Naive thymus-derived CD4-positive, alpha-beta T cell (primary cell): ENCODE results near the gene TTLL5. TPM values are rescaled to one million over a fixed set of nuclear protein-coding genes. Genes with fewer than 3 reads are reported as not detected.
A peak's percentile ranks its signal among the peaks of the same experiment; 100 is the strongest.
"Not testable (repeated sequence)": the region's sequence is repeated elsewhere in the genome, so short reads cannot be mapped to it uniquely, and the experiment has no call there.

Experiments used
- ATAC-seq: fragments of 150-1000 bp; cut with Tn5 transposase; 2 replicates; pipeline ENCODE4 v1.10.0; 2021; ENCODE audit warnings: mild to moderate bottlenecking, moderate library complexity
- CTCF ChIA-PET: fragments of 350-600 bp; sonication (Branson Sonifier 250); formaldehyde crosslinking; loops from one replicate; lab custom pipeline; 2021; ENCODE audit warnings: antibody characterized with exemption; lab: Charles Lee
- POLR2A ChIA-PET: fragments of 350-600 bp; sonication (Branson Sonifier 250); formaldehyde crosslinking; loops from one replicate; lab custom pipeline; 2021; ENCODE audit warnings: antibody characterized with exemption, inconsistent platforms; lab: Charles Lee
- DNase-seq, 9 donors: peaks; one replicate each; pipeline versions ENCODE4 v3.0.0 to v3.0.0-alpha.2; 2020 to 2022; ENCODE audit warnings: mixed read lengths in 1 of 9
- H3K27ac ChIP-seq: one replicate; pipeline ENCODE4 v1.7.0; 2013; ENCODE audit warnings: mild to moderate bottlenecking, low read depth, low read length, moderate library complexity
- H3K27me3 ChIP-seq, 2 donors: one replicate each; pipeline ENCODE4 v1.7.0; 2013; ENCODE audit warnings: low read length in 2 of 2, mild to moderate bottlenecking in 2 of 2, moderate library complexity in 2 of 2; ENCODE audit not compliant: control insufficient read depth in 2 of 2, insufficient read depth in 2 of 2
- H3K36me3 ChIP-seq, 3 experiments: 1 replicate in 2 of 3; 2 replicates in 1 of 3; pipeline ENCODE4 v1.7.0; 2013; ENCODE audit warnings: low read length in 3 of 3, mild to moderate bottlenecking in 3 of 3, moderate library complexity in 1 of 3; ENCODE audit not compliant: insufficient read depth in 3 of 3, control insufficient read depth in 2 of 3
- H3K4me1 ChIP-seq, 2 donors: one replicate each; pipeline ENCODE4 v1.7.0; 2013; ENCODE audit warnings: low read length in 2 of 2, mild to moderate bottlenecking in 2 of 2, moderate library complexity in 1 of 2; ENCODE audit not compliant: control insufficient read depth in 2 of 2, insufficient read depth in 2 of 2
- H3K4me3 ChIP-seq: 2 replicates; pipeline ENCODE4 v1.7.0; 2013; ENCODE audit warnings: mild to moderate bottlenecking, low read length
- H3K9me3 ChIP-seq, 3 experiments: 1 replicate in 2 of 3; 2 replicates in 1 of 3; pipeline ENCODE4 v1.7.0; 2013; ENCODE audit warnings: low read length in 3 of 3; ENCODE audit not compliant: control insufficient read depth in 2 of 3
- H3K27ac Mint-ChIP-seq, 9 donors: one replicate each; pipeline ENCODE4 v1.8.0; 2020 to 2022; ENCODE audit warnings: mixed read lengths in 9 of 9, mild to moderate bottlenecking in 8 of 9, moderate library complexity in 5 of 9, inconsistent platforms in 2 of 9
- H3K27me3 Mint-ChIP-seq, 5 donors: one replicate each; pipeline ENCODE4 v1.8.0; 2021 to 2022; ENCODE audit warnings: mixed read lengths in 5 of 5, mild to moderate bottlenecking in 1 of 5
- H3K36me3 Mint-ChIP-seq, 5 donors: one replicate each; pipeline ENCODE4 v1.8.0; 2020 to 2022; ENCODE audit warnings: mixed read lengths in 5 of 5, mild to moderate bottlenecking in 3 of 5, inconsistent platforms in 1 of 5
- H3K4me1 Mint-ChIP-seq, 7 donors: one replicate each; pipeline ENCODE4 v1.8.0; 2020 to 2022; ENCODE audit warnings: mixed read lengths in 7 of 7, mild to moderate bottlenecking in 3 of 7, inconsistent platforms in 1 of 7
- H3K4me3 Mint-ChIP-seq, 10 donors: one replicate each; pipeline ENCODE4 v1.8.0; 2020 to 2022; ENCODE audit warnings: mild to moderate bottlenecking in 10 of 10, mixed read lengths in 10 of 10, moderate library complexity in 6 of 10, inconsistent platforms in 2 of 10
- H3K9me3 Mint-ChIP-seq, 11 donors: one replicate each; pipeline ENCODE4 v1.8.0; 2020 to 2022; ENCODE audit warnings: mixed read lengths in 11 of 11, mild to moderate bottlenecking in 4 of 11, inconsistent platforms in 1 of 11, moderate library complexity in 1 of 11
- intact Hi-C, 2 donors: fragments of 100-400 bp; cut with micrococcal nuclease; formaldehyde crosslinking; loops; one replicate each; pipeline ENCODE4 v1.15.1; 2023
- polyA plus RNA-seq, 2 donors: library from polyadenylated mRNA; unstranded; fragments of 300-500 nt; fragmentation: Illumina TruSeq; gene quantifications; one replicate each; pipeline ENCODE4 v1.2.3, GENCODE V29; 2021
- total RNA-seq, 6 experiments: library from RNA in 5 of 6; stranded (reverse) in 5 of 6; gene quantifications; 1 replicate in 5 of 6; 2 replicates in 1 of 6; pipeline ENCODE4 v1.2.3 and lab custom pipeline; 2021 to 2026

The TTLL5 gene
- total and polyA plus RNA-seq, 7 experiments from 2014 or later = 7.8 to 31.4 (median 21.5) TPM

DNA sequence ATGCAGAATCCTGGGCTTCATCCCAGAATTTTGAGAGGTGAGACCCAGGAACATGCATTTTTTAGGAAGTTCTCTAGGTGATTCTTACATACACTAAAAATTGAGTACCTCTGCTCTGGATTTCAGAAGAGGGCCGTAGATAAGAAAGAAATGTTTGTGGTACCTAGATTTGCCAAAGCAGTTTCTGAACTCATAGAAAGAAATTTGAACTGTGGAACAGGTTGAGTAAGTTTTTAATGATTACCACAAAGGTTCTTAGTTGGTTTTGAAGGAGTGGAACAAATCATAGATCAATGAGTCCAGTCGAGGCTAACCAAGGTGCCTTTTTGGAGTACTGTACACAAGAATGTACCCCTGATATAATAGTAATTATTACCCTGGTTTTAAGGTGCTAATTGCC, 24.9 kb downstream of the TTLL5 start:
- intact Hi-C loops = no loop called here
- CTCF ChIA-PET = interaction anchor here (0.5 kb wide), 1 partner anchor 995 kb away, joined by 4 read pairs; no protein-coding TSS in a partner anchor
- H3K27ac Mint-ChIP-seq = no peak overlapping the region
- H3K4me1 Mint-ChIP-seq = no peaks in the 10 kb centered on the region
- no peaks in the 10 kb centered on the region for H3K9me3 Mint-ChIP-seq
- POLR2A ChIA-PET = no interaction called here
- H3K27me3 Mint-ChIP-seq = no peaks in the 10 kb centered on the region
- Histone ChIP-seq H3K27me3 (no peaks in the 10 kb centered on the region), H3K9me3 (no peaks in the 10 kb centered on the region), H3K4me1 (no peaks in the 10 kb centered on the region), H3K36me3 (peaks cover 0 to 28% (median 0%) of the 10 kb centered on the region in 3 experiments), H3K4me3 (no peak overlapping the region), H3K27ac (no peak overlapping the region)
- DNase-seq = no peak
- peaks cover 11 to 62% (median 33%) of the 10 kb centered on the region in 5 donors for H3K36me3 Mint-ChIP-seq
- no peak for ATAC-seq
- no peak overlapping the region for H3K4me3 Mint-ChIP-seq

DNA sequence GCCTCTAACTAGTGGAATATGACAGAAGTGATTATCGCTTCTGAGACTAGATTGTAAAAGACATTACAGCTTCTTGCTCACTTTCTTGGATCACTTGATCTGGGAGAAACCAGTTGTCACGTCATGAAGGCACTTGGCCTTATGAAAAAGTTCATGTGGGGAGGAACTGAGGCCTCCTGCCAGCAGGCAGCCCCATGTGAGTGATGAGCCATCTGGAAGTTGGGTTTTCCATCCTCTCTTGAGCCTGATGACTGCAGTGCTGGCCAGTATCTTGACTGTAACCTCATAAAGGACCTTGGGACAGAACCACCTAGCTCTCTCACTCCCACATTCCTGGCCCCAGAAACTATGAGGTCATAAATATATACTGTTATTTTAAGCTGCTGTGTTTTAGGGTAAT, 28.0 kb downstream of the TTLL5 start:
- no peak overlapping the region for H3K27ac ChIP-seq
- Mint-ChIP-seq H3K36me3 (peaks cover 16 to 67% (median 42%) of the 10 kb centered on the region in 5 donors), H3K9me3 (peaks cover 0 to 8% (median 0%) of the 10 kb centered on the region in 11 donors), H3K4me1 (no peaks in the 10 kb centered on the region), H3K4me3 (no peak overlapping the region), H3K27me3 (no peaks in the 10 kb centered on the region), H3K27ac (no peak overlapping the region)
- no peaks in the 10 kb centered on the region for H3K27me3 ChIP-seq
- DNase-seq (no peak), ATAC-seq (no peak)
- H3K36me3 ChIP-seq = peaks cover 0 to 36% (median 0%) of the 10 kb centered on the region in 3 experiments
- POLR2A ChIA-PET = interaction anchor here (0.5 to 0.7 kb wide), 2 partner anchors 287 to 376 kb away, joined by 3 read pairs; no protein-coding TSS in a partner anchor
- H3K4me1 ChIP-seq = no peaks in the 10 kb centered on the region
- intact Hi-C loops = no loop called here
- H3K4me3 ChIP-seq = no peak overlapping the region
- no peaks in the 10 kb centered on the region for H3K9me3 ChIP-seq
- CTCF ChIA-PET = no interaction called here

DNA sequence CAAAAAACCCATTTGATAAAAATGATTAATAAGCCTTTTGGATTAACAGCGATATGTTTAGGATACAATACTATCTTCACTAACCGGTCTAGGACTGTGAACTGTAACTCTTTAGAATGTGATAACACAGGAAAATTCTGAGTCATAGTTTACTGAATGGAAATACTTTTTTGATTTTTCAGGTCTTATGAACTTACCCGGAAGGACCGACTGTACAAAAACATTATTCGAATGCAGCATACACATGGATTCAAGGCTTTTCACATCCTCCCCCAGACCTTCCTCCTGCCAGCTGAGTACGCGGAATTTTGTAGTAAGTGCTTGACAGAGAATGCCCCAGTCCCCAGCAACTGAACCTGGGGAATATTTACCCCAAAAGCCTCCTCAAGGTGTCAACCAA, 29.0 kb downstream of the TTLL5 start:
- Histone ChIP-seq H3K9me3 (no peaks in the 10 kb centered on the region), H3K4me3 (no peak overlapping the region), H3K4me1 (no peaks in the 10 kb centered on the region), H3K36me3 (peaks cover 0 to 37% (median 0%) of the 10 kb centered on the region in 3 experiments), H3K27me3 (no peaks in the 10 kb centered on the region), H3K27ac (no peak overlapping the region)
- no peaks in the 10 kb centered on the region for H3K4me1 Mint-ChIP-seq
- DNase-seq = no peak
- H3K4me3 Mint-ChIP-seq = no peak overlapping the region
- intact Hi-C loops = no loop called here
- CTCF ChIA-PET = no interaction called here
- peaks cover 0 to 15% (median 5%) of the 10 kb centered on the region in 11 donors for H3K9me3 Mint-ChIP-seq
- H3K27ac Mint-ChIP-seq = peak overlapping the region in 1 of 9 donors; percentile 43
- no peak for ATAC-seq
- peaks cover 16 to 68% (median 43%) of the 10 kb centered on the region in 5 donors for H3K36me3 Mint-ChIP-seq
- no peaks in the 10 kb centered on the region for H3K27me3 Mint-ChIP-seq
- POLR2A ChIA-PET = no interaction called here

DNA sequence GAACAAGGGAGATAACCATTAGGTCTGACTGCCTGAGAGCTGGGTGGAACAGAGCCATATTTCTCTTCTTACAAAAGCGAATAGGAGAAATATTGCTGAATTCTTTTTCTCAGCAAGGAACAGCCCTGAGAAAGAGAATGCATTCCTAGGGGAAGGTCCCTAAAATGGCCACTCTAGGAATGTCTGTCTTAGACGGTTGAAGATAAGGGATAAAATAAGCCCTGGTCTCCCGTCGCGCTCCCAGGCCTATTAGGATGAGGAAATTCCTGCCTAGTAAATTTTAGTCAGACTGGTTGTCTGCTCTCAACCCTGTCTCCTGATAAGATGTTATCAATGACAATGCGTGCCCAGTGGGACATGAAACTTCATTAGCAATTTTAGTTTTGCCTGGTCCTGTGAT, 34.0 kb downstream of the TTLL5 start:
- H3K4me3 Mint-ChIP-seq, H3K4me1 Mint-ChIP-seq, H3K9me3 ChIP-seq, H3K27ac Mint-ChIP-seq, H3K27ac ChIP-seq, intact Hi-C loops, H3K27me3 ChIP-seq, CTCF ChIA-PET, POLR2A ChIA-PET, H3K4me3 ChIP-seq, ATAC-seq, H3K27me3 Mint-ChIP-seq, DNase-seq, H3K4me1 ChIP-seq: not testable (repeated sequence)
- H3K9me3 Mint-ChIP-seq = peaks cover 0 to 19% (median 6%) of the 10 kb centered on the region in 11 donors
- peaks cover 21 to 83% (median 57%) of the 10 kb centered on the region in 5 donors for H3K36me3 Mint-ChIP-seq
- H3K36me3 ChIP-seq = peaks cover 0 to 37% (median 0%) of the 10 kb centered on the region in 3 experiments

DNA sequence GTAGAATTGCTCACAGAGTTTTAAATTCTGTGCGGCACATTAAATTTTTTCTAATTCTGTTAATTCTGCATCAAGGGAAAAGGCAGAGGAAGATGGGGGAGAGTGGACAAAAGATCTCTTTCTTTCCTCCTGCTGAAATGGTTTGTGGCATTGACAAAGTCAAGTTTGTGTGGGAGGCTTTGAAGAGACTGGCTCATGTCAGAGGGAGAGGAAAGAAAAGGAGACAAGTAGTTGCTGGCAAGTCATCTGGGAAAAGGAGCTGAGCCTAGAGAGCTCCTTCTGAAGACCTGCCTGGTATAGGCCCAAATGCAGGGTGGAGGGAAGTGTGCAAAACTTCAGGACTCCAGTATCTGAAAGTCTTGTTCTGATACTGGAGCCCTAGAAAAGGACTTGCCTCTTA, 36.3 kb downstream of the TTLL5 start:
- CTCF ChIA-PET = no interaction called here
- Mint-ChIP-seq H3K27me3 (no peaks in the 10 kb centered on the region), H3K27ac (no peak overlapping the region), H3K4me3 (no peak overlapping the region), H3K4me1 (no peaks in the 10 kb centered on the region), H3K36me3 (peaks cover 13 to 82% (median 61%) of the 10 kb centered on the region in 5 donors), H3K9me3 (peaks cover 0 to 19% (median 6%) of the 10 kb centered on the region in 11 donors)
- Histone ChIP-seq H3K4me3 (no peak overlapping the region), H3K27ac (no peak overlapping the region), H3K36me3 (peaks cover 0 to 35% (median 0%) of the 10 kb centered on the region in 3 experiments), H3K27me3 (no peaks in the 10 kb centered on the region), H3K4me1 (no peaks in the 10 kb centered on the region), H3K9me3 (no peaks in the 10 kb centered on the region)
- DNase-seq (no peak), ATAC-seq (no peak)
- intact Hi-C loops = no loop called here
- POLR2A ChIA-PET = no interaction called here

DNA sequence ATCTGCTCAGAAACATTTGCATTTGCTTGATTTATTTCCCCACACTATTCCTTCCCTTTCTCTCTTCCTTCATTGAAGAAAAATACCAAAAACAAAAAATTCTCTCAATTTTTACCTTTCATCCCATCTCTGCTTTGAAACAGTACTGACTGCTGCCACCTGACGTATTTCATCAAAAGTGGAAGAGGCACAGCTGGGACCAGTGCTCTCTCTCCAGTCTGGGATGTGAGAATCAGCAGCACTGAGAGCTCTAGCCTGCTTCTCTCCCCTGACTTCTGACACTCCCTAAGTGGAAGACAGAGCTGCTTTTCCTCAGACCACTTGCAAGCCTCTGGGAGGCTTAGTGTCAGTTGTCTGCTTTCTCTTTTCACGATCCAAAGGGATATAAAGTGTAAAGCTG, 36.9 kb downstream of the TTLL5 start:
- intact Hi-C loops = no loop called here
- Histone ChIP-seq H3K27me3 (no peaks in the 10 kb centered on the region), H3K36me3 (peaks cover 0 to 31% (median 0%) of the 10 kb centered on the region in 3 experiments), H3K4me1 (no peaks in the 10 kb centered on the region), H3K27ac (no peak overlapping the region), H3K9me3 (no peaks in the 10 kb centered on the region), H3K4me3 (no peak overlapping the region)
- Mint-ChIP-seq H3K9me3 (peaks cover 0 to 18% (median 5%) of the 10 kb centered on the region in 11 donors), H3K27me3 (no peaks in the 10 kb centered on the region), H3K27ac (peak overlapping the region in 1 of 9 donors; percentile 22), H3K4me1 (no peaks in the 10 kb centered on the region), H3K36me3 (peaks cover 13 to 81% (median 55%) of the 10 kb centered on the region in 5 donors), H3K4me3 (no peak overlapping the region)
- DNase-seq (no peak), ATAC-seq (no peak)
- ChIA-PET POLR2A (no interaction called here), CTCF (interaction anchor here (0.8 kb wide), 1 partner anchor 11 kb away, joined by 4 read pairs; no protein-coding TSS in a partner anchor)

DNA sequence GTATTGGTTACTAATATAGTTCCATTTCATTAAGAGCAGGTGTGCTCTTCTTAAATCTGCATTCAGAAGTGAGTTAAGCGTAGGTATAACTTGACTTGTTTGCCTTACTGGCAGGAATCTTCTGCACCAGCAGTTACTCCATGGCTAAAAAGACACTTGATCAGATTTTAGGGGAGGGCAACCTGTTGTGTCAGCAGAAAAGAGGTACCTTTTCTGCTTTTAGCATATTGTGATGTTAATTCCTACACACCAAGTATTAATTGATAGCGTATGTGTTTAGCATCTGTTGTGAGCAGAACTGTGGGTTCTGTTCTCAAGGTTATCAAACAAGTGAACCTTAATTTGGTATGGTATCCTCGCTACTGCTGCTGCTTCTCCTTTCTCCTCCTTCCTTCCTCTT, 38.3 kb downstream of the TTLL5 start:
- CTCF ChIA-PET = no interaction called here
- intact Hi-C loops = no loop called here
- peaks cover 0 to 21% (median 0%) of the 10 kb centered on the region in 3 experiments for H3K36me3 ChIP-seq

More for the DNA sequence above, 38.3 kb downstream of the TTLL5 start:
- H3K27me3 Mint-ChIP-seq = no peaks in the 10 kb centered on the region
- no peak for ATAC-seq
- peaks cover 9 to 69% (median 42%) of the 10 kb centered on the region in 5 donors for H3K36me3 Mint-ChIP-seq
- no peaks in the 10 kb centered on the region for H3K4me1 Mint-ChIP-seq
- Histone ChIP-seq H3K27ac (no peak overlapping the region), H3K4me1 (no peaks in the 10 kb centered on the region), H3K27me3 (no peaks in the 10 kb centered on the region), H3K4me3 (no peak overlapping the region), H3K9me3 (no peaks in the 10 kb centered on the region)
- no peak overlapping the region for H3K4me3 Mint-ChIP-seq
- no peak overlapping the region for H3K27ac Mint-ChIP-seq
- POLR2A ChIA-PET = no interaction called here
- no peak for DNase-seq
- peaks cover 0 to 10% (median 5%) of the 10 kb centered on the region in 11 donors for H3K9me3 Mint-ChIP-seq
